Activated CD4-positive, alpha-beta T cell treated with anti-CD3 and anti-CD28 coated beads, Interleukin-2, amount 10 ng/mL, durations not matched to agents 24 days and 14 days (primary cell): Measurements from ENCODE around the gene WDR27. TPM values are rescaled to one million over a fixed set of nuclear protein-coding genes. Genes with fewer than 3 reads are reported as not detected.

Experiments used
- DNase-seq: peaks from one replicate; pipeline ENCODE4 v3.0.0; 2022
- H3K27ac Mint-ChIP-seq: one replicate; pipeline ENCODE4 v1.8.0; 2022; ENCODE audit warnings: mild to moderate bottlenecking, mixed read lengths
- H3K27me3 Mint-ChIP-seq: one replicate; pipeline ENCODE4 v1.8.0; 2022; ENCODE audit warnings: mixed read lengths
- H3K36me3 Mint-ChIP-seq: one replicate; pipeline ENCODE4 v1.8.0; 2022; ENCODE audit warnings: low read depth, mild to moderate bottlenecking, mixed read lengths
- H3K4me1 Mint-ChIP-seq: one replicate; pipeline ENCODE4 v1.8.0; 2021; ENCODE audit warnings: mixed read lengths
- H3K4me3 Mint-ChIP-seq: one replicate; pipeline ENCODE4 v1.8.0; 2022; ENCODE audit warnings: mild to moderate bottlenecking, moderate library complexity, mixed read lengths
- H3K9me3 Mint-ChIP-seq: one replicate; pipeline ENCODE4 v1.8.0; 2021; ENCODE audit warnings: mixed read lengths
- intact Hi-C: fragments of 100-400 bp; cut with micrococcal nuclease; formaldehyde crosslinking; loops from one replicate; pipeline ENCODE4 v1.15.1; 2023
- total RNA-seq: library from RNA; stranded (reverse); gene quantifications from 2 replicates; pipeline ENCODE4 v1.2.3, GENCODE V29; 2022

The WDR27 gene
- total RNA-seq, 1 donor from 2014 or later = 33.3 TPM

GRCh38 chr6:169559592-169559991 is 142.2 kb downstream of the WDR27 start:
- DNase-seq = peak; percentile 34
- H3K36me3 Mint-ChIP-seq = no peaks in the 10 kb centered on the region
- peaks cover 21% of the 10 kb centered on the region for H3K27me3 Mint-ChIP-seq
- intact Hi-C loops = no loop called here
- no peak overlapping the region for H3K27ac Mint-ChIP-seq
- peaks cover 11% of the 10 kb centered on the region for H3K4me1 Mint-ChIP-seq
- no peak overlapping the region for H3K4me3 Mint-ChIP-seq
- no peaks in the 10 kb centered on the region for H3K9me3 Mint-ChIP-seq

GRCh38 chr6:169558774-169559441 is 142.9 kb downstream of the WDR27 start:
- Mint-ChIP-seq H3K27ac (no peak overlapping the region), H3K4me3 (no peak overlapping the region), H3K36me3 (no peaks in the 10 kb centered on the region), H3K27me3 (peaks cover 23% of the 10 kb centered on the region), H3K4me1 (peaks cover 11% of the 10 kb centered on the region), H3K9me3 (no peaks in the 10 kb centered on the region)
- intact Hi-C loops = no loop called here
- DNase-seq = peak; percentile 21

DNA sequence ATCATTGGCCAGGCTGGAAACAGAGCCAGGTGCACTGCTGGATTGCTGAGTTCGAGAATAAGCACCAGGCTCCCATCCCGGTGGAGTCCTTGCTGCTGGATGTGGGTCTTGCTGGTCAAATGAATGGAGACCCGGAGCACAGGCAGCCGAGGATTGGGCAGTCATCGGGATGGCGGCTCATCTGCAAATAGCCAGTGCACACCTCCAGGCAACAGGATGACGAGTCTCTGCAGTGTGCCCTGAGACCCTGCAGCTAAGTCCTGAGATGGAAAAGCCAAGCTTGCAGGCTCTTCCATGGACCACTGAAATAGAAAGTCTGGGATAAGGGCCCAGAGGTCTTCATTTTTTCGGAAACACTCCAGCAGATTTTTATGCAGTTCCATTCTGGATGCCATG is 143.5 kb downstream of the WDR27 start:
- Mint-ChIP-seq H3K9me3 (no peaks in the 10 kb centered on the region), H3K4me3 (no peak overlapping the region), H3K27ac (no peak overlapping the region), H3K4me1 (peaks cover 11% of the 10 kb centered on the region), H3K36me3 (no peaks in the 10 kb centered on the region), H3K27me3 (peaks cover 25% of the 10 kb centered on the region)
- peak; percentile 22 for DNase-seq
- intact Hi-C loops = no loop called here

DNA sequence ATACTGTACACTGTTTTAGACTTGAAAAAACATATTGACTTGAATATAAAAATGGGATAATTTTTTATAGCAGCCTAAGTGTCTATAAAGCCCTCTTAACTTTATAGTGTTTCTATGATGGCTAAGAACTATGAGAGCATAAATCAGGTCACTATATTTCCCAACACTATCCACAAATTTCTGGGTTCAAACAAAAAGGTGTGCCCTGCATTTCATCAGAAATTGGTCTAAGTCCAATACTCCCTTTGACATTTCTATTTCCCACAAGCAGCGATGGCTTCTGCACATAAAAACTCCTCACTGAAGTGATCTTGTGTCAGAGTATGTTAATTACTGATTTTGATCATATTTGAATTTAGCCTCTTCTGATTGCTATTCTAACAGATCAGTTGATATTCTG is 143.9 kb downstream of the WDR27 start:
- Mint-ChIP-seq H3K27me3 (peaks cover 28% of the 10 kb centered on the region), H3K36me3 (no peaks in the 10 kb centered on the region), H3K9me3 (no peaks in the 10 kb centered on the region), H3K4me3 (no peak overlapping the region), H3K27ac (no peak overlapping the region), H3K4me1 (peaks cover 11% of the 10 kb centered on the region)
- intact Hi-C loops = loop anchor here (1.0 to 2.0 kb wide), 2 partner anchors 28 to 145 kb away; partner anchors contain the start of genes C6orf120 and WDR27
- DNase-seq = peak; percentile 5

DNA sequence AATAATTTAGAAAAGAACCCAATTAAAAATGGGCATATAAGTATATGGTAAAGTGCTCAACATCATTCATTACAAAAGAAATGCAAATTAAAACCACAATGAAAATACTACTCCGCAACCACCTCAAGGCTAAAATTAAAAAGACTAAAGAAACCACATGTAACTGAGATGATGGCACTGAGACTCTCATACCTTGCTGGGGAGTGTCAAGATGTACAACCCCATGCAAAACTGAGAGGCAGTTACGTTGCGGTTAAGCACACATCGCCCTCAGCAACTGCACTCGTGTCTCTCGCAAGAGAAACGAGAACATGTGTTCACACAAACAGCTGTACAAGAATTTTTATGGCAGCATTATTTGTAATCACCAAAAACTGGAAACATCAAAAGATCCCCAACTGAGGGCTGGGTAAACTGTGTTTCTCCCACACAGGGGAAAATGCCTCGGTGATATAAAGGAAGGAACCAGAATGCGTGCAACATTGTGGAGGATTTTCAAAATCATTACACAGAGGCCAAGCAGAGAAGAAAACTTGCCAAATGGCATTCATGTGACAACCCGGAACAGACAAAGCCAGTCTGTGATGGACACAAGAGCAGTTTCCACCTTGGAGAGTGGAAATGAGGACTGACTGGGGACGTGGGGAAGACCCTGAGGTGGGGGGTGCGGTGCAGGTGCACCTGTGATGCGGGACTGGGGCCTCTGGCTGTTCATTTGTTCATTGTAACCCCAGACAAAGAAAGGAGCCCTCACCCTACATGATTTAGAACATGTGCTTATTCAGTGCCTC is 144.9 kb downstream of the WDR27 start:
- Mint-ChIP-seq H3K27ac (peak overlapping the region; percentile 22), H3K36me3 (no peaks in the 10 kb centered on the region), H3K27me3 (peaks cover 26% of the 10 kb centered on the region), H3K4me3 (peak overlapping the region; percentile 39), H3K4me1 (peaks cover 11% of the 10 kb centered on the region), H3K9me3 (no peaks in the 10 kb centered on the region)
- intact Hi-C loops = loop anchor here (1.0 to 2.0 kb wide), 2 partner anchors 27 to 146 kb away; partner anchors contain the start of genes C6orf120 and WDR27
- DNase-seq = peak; percentile 74

- H3K36me3 Mint-ChIP-seq = no peaks in the 10 kb centered on the region
- intact Hi-C loops = loop anchor here (2.0 kb wide), 1 partner anchor 147 kb away; the partner anchor contains the start of genes C6orf120 and WDR27
- peak overlapping the region; percentile 62 for H3K27ac Mint-ChIP-seq
- H3K27me3 Mint-ChIP-seq = peaks cover 24% of the 10 kb centered on the region
- no peaks in the 10 kb centered on the region for H3K9me3 Mint-ChIP-seq
- no peak overlapping the region for H3K4me3 Mint-ChIP-seq
- DNase-seq = peak; percentile 50
- peaks cover 11% of the 10 kb centered on the region for H3K4me1 Mint-ChIP-seq
Observed at GRCh38 chr6:169555971-169556617, 145.7 kb downstream of the WDR27 start.

GRCh38 chr6:169545982-169546381 is 155.8 kb downstream of the WDR27 start:
- Mint-ChIP-seq H3K27ac (no peak overlapping the region), H3K9me3 (peaks cover 3% of the 10 kb centered on the region), H3K4me1 (no peaks in the 10 kb centered on the region), H3K36me3 (no peaks in the 10 kb centered on the region), H3K4me3 (no peak overlapping the region), H3K27me3 (peaks cover 4% of the 10 kb centered on the region)
- intact Hi-C loops = no loop called here
- DNase-seq = peak; percentile 37

DNA sequence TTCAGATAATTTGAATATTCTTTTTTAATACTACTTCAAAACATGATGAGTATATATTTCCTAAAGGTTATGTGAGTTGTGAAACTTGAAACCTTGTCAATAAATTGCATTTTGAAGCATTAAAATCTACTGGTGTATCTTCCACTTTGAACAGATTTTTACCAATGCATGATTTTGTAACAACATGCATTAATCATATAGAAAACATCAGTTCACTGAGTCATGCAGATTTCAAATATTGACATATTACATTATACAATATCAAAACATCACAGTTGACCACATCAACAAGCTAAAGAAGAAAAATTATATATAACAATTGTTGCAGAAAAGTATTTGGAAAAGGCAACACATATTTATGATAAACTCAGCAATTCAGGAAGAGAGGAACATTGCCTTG is 158.1 kb downstream of the WDR27 start:
- H3K27ac Mint-ChIP-seq = no peak overlapping the region
- no peaks in the 10 kb centered on the region for H3K4me1 Mint-ChIP-seq
- no peaks in the 10 kb centered on the region for H3K36me3 Mint-ChIP-seq
- peaks cover 9% of the 10 kb centered on the region for H3K27me3 Mint-ChIP-seq
- intact Hi-C loops = no loop called here
- no peak overlapping the region for H3K4me3 Mint-ChIP-seq
- H3K9me3 Mint-ChIP-seq = peaks cover 3% of the 10 kb centered on the region
- DNase-seq = no peak

DNA sequence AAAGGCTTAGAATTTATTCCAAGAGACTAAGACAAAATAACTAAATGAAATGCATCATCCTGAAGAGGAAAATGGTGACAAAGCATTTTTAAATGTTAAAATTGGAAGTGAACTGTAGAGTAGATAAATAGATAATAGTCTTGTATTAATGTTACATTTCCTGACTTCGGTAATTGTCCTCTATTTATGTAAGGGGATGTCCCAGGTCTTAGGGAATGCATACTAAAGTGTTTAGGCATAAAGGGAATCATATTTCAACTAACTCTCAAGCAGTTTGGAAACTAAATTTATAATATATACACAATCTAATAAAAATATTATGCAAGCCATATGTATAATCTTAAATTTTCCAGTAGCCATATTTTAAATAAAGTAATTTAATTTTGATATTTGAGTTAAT is 159.3 kb downstream of the WDR27 start:
- Mint-ChIP-seq H3K27ac (no peak overlapping the region), H3K27me3 (peaks cover 9% of the 10 kb centered on the region), H3K36me3 (no peaks in the 10 kb centered on the region), H3K9me3 (peaks cover 2% of the 10 kb centered on the region), H3K4me3 (no peak overlapping the region), H3K4me1 (no peaks in the 10 kb centered on the region)
- DNase-seq = no peak
- intact Hi-C loops = no loop called here

DNA sequence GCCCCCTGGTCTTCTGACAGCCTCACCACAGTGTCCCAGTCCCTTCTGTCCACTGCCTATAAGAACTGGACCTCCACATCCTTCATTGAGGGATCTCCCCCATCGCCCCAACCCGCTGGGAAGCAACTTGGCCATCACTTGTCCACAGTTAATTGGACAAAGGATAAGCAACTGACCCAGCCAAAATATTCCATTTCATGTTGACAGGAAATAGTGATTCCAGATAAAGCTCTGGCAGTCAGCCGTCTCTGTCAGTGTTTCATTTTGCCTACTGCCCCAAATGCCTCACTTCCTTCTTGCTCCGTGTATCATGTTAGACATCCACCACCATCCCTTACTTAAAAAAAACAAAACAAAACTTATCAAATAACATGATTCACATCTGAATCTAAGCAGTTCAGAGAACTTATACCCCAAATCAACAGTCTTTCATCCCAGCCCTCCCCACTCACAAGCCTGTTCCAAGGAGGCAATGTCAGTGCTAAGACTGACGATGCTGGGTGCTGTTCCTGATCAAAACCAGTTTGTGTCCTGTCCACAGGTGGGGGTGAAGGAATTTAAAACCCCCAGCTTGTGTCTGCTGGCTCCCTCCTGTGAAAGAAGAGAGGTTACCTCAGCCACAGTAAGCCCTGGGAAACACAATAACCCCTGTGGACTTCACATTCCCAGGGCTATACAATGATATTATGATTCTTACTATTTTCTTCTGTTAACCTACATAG is 162.5 kb downstream of the WDR27 start:
- H3K4me1 Mint-ChIP-seq = no peaks in the 10 kb centered on the region
- H3K9me3 Mint-ChIP-seq = no peaks in the 10 kb centered on the region
- no peak overlapping the region for H3K27ac Mint-ChIP-seq
- intact Hi-C loops = no loop called here
- H3K4me3 Mint-ChIP-seq = no peak overlapping the region
- peak; percentile 32 for DNase-seq
- peaks cover 11% of the 10 kb centered on the region for H3K27me3 Mint-ChIP-seq
- H3K36me3 Mint-ChIP-seq = no peaks in the 10 kb centered on the region

GRCh38 chr6:169536446-169537170 is 165.2 kb downstream of the WDR27 start:
- no peaks in the 10 kb centered on the region for H3K36me3 Mint-ChIP-seq
- DNase-seq = no peak
- peaks cover 13% of the 10 kb centered on the region for H3K9me3 Mint-ChIP-seq
- no peak overlapping the region for H3K27ac Mint-ChIP-seq
- no peaks in the 10 kb centered on the region for H3K4me1 Mint-ChIP-seq
- intact Hi-C loops = no loop called here
- no peak overlapping the region for H3K4me3 Mint-ChIP-seq
- H3K27me3 Mint-ChIP-seq = peaks cover 11% of the 10 kb centered on the region

DNA sequence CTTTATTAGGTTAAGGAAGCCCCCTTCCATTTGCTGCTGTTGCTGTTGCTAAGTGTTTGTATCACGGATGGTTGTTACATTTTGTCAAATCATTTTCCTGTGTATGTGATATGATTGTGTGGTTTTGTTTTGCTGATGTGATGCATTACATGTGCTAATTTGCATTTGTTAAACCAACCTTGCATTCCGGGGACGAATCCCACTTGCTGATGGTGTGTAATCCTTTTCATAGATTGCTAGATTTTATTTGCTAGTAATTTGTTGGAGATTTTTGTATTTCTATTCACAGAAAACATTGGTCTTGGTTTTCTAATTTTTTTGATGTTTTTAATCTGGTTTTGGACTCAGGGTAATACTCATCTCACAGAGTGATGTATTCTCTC is 167.8 kb downstream of the WDR27 start:
- no peak overlapping the region for H3K27ac Mint-ChIP-seq
- peaks cover 15% of the 10 kb centered on the region for H3K4me1 Mint-ChIP-seq
- no peak overlapping the region for H3K4me3 Mint-ChIP-seq
- H3K27me3 Mint-ChIP-seq = peaks cover 6% of the 10 kb centered on the region
- DNase-seq = no peak
- intact Hi-C loops = no loop called here
- H3K9me3 Mint-ChIP-seq = peaks cover 13% of the 10 kb centered on the region
- H3K36me3 Mint-ChIP-seq = no peaks in the 10 kb centered on the region
